HG02642 (cell line): ENCODE measurements around the gene DSCAM.

Source experiments
- ATAC-seq: cut with Tn5 transposase; IDR thresholded peaks from one replicate; pipeline ENCODE4 v1.9.1; 2021; ENCODE audit warnings: mild to moderate bottlenecking; ENCODE audit not compliant: unreplicated experiment, poor library complexity

The DSCAM gene

DNA sequence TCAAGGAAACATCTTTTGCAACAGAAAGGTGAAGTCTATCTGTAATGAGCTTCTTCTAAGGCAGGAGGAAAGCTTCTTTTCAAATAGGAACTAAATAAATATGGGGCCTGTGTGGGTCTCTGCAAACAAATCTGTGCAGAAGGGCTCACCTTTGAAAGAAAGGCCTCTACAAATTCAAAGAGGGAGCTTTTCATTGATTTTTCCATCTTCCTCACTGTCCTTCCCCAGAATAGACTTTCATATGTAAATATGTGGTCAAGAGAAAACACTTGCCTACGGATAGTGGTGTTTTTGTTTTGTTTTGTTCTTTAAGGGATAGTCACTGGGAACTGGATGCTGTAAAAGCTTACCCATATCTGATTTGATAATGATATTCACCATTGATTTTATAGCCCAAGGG is 223.4 kb downstream of the DSCAM start:
- ATAC-seq, result no peak

DNA sequence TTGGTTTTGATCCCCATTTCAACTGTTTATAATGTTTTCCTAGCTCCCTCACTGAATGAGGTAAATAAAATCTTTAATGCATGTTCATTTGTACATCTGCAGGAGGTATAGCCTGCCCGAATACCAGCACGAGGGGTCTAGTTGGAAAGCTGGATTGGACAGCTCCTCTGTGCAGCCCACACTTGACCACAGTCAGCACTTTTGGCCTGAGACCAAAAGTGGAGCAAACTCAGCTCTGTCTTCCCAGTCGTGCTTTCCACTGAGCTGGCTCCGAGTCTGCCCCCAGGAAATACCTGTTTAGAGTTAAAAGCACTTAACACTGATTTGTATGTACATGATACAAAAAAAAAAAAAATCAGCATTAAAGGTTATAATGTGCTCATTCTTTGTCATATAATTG is 224.4 kb downstream of the DSCAM start:
- no peak for ATAC-seq

DNA sequence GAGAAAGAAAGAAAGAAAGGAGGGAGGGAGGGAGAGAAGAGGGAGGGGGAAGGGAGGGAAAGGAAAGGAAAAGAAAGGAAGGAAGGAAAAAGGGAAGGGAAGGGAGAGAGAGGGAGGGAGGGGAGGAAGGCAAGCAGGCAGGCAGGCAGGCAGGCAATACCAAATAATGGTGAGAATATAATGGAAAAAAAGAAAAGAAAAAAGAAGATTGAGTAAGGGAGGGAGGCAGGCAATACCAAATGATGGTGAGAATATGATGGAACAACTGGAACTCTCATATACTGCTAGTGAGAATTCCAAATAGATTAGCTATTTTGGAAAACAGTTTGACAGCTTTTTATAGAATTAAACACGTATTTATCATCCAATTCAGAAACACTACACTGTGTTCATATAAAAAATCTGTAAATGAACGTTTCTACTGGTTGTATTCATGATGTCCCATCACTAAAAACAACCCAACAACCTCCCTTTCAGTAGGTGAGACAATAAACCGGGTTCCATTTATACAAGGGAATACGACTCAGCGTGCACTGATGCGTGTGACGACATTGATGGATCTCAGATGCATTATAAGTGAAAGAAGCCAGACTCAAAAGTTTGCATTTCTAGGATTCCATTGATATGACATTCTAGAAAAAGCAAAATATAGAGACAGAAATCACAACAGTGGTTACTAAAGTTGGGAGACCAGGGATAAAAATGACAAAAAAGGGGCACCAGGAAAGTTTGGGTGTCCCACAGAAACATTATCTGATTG is 226.4 kb downstream of the DSCAM start:
- ATAC-seq, result no peak

DNA sequence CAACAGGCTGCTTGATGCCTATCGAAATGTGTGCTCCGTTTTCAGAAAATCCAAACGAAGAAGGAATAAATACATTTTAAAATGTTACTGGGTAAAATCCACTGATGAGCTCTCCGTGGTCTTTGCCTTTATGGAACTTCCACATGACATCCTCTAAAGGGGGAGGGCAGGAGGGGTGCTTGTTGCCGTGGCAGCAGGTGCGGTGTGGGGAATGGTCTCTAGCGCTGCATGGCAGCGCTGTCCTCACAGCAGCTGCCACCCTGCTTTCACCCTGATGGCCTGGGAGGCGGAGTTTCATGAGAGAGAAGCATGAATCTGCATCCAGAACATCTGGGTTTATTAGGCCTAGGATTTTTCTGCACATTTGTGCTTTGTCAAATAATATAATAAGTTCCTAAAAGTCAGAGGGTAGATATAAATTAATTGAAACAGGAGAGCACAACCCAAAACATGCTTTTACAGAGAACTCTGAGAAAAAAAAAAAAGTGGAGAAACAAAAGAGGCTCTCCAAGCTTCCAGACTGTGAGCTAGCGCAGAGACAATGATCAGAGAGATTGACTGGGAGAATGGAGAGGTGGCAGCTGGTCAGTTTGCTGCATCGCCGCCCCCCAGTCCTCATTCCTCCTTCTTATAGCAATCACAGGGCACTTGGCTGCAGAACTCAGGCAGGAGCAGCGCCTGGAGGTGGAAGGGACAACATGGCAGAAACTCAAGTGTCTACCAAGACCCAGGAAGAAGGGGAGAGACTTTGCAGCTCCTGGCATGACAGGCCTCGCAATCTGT is 228.6 kb downstream of the DSCAM start:
- no peak for ATAC-seq

DNA sequence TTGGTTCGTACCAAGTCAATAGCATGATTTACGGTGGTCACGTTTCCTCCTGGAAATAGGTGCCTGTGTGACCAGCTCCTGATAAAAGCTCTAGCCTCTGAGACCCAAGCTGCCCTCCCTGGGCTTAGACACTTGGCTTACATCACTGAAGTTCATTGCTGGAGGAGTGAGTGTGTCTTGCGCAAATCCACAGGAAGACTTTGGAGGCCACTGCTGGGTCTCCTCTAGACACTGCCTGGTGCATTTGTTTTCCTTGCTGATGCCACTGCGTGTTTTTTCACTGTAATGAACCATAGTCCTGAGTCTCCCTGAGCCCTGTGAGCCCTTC is 230.6 kb downstream of the DSCAM start:
- no peak for ATAC-seq

DNA sequence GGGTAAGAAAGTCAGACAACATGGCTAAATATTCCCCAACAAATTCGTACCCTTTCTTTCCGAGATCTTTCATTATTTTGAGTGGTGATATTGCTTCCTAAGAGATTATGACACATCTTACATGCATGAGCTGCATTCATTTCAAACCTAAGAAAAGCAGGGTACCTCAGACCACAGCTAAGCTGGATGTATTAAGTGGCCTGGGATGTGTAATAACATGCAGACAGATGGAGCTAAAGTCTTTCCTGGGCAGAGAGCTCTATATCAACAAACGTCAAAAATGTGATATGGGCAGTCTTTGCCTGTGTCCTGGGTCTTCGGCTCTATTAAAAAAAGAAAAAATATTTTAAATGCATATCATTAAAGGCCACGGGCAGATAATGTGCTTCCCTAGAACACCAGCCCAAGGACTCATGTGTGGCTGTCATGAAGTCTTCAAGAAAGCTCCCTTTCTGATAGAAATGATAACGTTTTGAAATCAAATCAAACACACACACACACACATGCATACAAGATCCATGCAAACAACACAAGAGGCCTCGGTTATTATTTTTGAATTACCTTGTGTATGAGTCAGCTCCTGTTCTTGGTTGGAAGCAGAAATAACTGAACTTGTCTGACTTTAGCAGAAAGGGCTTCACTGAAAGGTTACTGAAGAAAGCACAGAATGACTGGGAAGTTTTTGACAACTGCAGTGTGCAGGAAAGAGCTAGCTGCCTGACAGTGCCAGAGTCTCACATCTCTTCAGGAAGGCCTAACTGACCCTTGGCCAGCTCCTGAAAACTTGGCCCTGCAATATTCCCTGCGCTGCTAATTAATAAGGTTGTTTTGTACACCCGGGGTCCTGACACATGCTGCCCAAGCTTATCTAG is 231.2 kb downstream of the DSCAM start:
- ATAC-seq, result no peak

DNA sequence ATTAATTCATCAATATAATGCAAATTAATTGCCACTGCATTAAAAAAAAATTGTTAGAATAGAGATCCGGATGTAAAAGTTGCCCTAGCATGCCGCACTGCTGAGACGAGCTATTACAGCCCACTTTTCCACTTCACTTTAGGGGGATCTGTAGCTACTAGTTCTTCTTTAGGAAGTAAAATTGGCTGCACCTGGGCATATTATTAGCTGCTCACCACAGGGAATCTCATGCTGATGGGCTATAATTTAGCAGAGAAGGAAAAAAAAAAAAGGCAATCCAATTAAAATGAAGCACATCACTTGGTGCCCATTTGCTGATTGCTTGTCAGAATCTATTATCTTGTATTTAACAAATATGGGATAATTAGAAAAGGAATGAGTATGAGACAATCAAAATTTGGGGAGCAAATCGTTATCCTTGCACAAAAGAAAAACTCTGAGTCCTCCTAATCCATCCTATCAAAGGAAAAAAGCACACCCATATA is 233.4 kb downstream of the DSCAM start:
- ATAC-seq, result no peak

DNA sequence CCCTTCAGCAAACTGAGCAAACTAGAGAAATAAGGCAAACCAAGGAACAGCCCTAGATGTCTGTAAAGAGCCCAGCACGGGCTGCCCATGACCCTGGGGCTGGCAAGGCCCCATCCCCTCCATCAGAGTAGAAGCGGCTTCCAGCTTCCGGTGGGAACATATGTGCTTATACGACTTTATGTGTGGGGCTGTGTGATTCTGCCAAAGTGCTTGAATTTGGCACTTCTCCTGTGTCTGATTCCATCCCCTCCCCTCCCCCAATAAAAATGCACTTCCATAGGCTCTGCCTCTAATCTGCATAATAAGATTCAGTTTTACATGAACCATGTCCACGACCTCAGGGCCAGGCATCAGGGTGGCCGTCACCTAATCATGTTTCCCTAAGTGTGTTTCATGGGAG is 236.6 kb downstream of the DSCAM start:
- ATAC-seq, result no peak

DNA sequence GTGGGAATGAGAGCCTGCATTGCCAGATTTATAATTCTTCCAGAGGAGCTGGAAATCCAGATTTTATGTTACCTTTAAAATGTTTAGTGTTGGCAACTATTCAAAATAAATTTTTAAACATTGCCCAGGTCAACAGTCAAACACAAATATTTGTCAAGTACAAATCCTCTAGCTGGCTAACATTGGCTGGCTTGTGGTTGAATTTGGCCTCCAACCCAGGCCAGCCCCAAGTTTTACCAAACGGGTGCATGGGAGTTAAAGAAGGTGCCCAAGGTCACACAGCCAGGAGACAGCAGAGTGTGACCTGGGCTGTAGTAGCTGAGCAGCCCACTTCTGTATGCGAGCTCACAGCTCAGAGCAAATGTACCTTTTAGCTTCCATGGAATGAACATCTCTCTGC is 240.6 kb downstream of the DSCAM start:
- no peak for ATAC-seq

DNA sequence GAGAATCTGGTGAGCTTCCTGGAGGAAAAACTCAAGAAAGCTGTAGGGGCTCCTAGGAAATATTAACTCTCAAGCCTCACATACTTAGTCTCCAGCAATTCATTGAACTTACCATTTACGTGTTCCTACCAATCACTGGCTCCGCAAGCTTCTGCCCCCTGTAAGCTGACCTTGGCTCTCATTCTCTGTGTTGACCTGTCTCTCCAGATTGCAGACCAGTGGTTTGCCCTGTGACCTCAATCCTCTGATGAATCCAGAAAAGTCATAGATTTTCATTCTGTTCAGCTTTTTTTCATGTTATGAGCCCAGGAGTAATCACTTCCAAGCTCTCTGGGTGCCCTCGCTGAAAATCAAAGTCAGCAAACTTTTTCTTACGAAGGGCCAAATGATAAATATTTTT is 241.9 kb downstream of the DSCAM start:
- ATAC-seq, result no peak

DNA sequence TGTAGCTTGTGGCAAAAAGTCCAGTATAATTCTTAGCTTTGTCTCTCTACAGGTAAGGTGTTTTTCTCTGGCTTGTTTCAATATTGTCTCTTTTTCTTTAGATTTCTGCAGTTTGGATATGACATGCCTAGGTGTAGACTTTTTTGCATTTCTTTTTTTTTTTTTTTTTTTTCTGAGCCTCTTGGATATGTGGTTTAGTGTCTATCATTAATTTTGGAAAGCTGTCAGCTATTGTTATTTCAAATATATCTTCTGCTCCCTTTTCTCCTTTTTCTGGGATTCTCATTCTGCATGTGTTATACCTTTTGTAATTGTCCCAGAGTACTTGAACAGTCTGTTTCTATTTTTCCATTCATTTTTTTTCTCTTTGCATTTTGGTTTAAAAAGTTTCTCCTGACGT is 243.2 kb downstream of the DSCAM start:
- ATAC-seq, result no peak

DNA sequence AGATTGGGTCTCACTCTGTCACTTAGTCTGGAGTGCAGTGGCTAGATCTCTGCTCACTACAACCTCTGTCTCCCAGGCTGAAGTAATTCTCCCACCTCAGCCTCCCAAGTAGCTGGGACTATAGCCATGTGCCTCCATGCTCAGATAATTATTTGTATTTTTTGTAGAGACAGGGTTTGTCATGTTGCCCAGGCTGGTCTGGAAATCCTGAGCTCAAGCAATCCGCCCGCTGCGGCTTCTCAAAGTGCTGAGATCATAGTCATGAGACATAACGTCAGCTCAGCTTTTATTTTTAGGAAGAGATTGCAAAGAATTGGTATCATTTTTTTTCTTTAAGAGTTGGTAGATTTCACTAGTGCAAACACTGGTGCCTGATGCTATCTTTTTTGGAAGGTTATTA is 244.9 kb downstream of the DSCAM start:
- ATAC-seq, result no peak

DNA sequence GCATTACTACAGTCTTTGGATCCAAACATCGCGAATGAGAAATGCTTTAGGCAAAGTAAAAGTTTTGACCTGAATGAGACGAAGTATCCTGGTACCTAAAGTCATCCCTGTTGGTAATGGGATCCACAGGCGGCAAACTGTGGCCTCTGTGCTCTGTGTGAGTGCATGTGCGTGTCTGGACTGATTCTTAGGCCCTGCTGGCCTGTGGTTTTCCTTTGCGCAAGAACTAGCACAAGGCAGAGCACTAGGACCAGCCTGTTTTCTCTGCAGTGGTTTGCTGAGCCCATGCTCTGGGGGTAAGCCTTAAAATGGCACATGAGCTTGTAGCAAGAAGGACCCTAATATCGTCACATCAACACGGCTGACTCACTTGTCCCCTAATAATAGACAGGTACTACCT is 251.2 kb downstream of the DSCAM start:
- ATAC-seq, result no peak

DNA sequence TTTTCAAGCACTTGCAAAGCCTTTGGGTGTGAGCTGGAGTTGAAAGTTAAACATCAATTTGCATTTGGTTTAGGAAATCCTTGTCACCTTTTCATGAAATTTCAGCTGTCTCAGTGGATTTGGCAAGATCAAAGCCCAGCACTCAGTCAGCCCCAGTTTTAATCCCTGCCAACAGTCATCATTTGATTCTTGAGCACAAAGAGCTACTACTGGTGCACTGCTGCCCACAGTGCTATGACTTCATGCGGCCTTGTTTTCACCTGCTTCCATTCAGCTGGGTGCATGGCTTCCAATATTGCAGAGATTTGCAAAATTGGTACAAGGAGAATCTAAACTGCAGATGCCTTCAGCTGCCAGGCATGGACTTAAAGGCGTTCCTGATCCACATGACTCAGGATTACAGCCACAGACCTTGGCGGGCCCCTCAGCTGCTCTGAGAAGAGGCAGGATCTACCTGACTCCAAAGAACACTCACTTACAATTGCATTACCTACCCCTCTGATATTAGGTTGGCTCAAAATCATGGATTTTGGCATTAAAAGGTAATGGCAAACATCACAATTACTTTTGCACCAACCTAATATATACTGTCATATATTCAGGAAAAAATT is 259.1 kb downstream of the DSCAM start:
- ATAC-seq, result no peak

DNA sequence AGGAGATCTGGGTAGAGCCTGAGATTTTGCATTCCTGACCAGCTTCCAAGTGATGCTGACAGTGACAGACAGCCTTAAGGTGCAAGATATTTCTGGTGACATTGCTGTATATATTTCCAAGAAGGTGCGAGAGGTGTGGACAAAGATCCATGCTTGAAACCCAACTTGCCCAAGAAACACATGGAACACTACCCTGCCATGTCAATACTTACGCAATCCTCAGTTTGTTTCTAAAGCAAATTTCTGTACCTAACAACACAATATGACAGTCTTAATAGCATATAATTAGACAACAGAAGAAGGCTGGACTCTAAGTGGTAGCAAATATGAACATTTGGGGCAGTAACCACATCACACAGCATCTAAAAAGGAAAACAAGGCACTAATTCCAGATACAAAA is 260.4 kb downstream of the DSCAM start:
- no peak for ATAC-seq

DNA sequence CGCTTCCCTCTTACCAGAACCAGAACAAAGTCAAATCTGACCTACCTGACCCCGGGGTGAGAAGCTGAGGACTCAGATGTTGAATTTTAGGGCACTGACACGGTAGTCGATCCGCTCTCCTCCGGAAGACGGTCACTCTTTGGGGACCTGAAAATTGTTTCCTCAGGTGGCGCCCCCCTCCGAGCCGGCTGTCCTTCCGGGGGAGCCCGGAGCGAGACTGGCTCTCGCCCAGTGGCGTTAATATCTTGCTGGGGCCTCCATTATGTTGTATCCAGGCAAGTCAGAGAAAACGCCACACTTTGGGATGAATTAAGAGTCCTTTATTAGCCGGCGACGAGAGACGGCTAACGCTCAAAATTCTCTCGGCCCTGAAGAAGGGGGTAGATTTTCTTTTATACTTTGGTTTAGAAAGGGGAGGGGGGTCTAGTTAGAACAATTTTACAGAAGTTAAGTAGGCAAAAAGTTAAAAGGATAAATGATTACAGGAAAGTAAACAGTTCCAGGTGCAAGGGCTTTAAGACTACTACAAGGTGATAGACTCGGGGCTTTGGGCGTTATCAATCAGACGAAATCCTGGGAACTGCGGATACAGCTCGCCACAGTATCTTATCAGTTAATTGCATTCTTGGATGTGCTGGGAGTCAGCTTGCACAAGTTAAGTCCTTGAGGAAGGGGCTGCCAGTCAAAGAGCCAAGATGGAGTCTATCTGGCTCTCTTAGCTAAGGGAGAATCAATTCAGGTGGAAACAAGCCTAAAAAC is 269.5 kb downstream of the DSCAM start:
- no peak for ATAC-seq

DNA sequence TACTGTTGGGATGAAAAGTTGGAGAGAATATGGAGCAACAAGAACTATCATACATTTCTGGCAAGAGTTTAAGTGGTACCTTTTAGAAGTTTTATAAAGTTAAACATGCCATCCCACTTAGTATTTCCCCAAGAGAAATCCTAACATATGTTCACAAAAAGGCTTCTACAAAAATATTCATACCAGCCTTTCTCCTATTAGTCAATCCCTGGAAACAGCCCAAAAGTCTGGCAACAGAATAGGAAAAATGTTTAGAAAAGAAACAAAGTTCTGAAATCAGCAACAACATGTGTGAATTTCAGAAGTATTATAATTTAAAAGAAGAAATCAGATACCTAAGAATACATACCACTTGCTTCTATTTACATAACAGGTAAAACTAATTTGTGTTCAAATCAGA is 271.0 kb downstream of the DSCAM start:
- no peak for ATAC-seq

DNA sequence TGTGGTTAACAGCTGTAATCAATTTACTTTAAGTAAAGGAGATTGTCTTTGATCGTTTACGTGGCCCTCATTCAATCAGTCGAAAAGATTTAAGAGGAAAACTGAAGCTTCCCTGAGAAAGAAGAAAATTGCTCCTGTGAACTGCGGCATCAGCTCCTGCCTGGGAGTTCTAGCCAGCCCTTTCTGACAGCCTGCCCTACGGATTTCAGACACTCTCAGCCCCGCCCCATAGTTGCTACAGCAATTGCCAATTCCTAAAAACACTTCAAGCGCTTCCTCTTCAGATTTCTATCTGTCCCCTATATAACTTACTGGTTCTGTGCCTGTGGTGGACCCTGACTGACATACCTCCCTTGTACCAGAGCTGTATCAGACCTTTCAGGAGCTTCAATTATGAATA is 277.6 kb downstream of the DSCAM start:
- ATAC-seq, result no peak

DNA sequence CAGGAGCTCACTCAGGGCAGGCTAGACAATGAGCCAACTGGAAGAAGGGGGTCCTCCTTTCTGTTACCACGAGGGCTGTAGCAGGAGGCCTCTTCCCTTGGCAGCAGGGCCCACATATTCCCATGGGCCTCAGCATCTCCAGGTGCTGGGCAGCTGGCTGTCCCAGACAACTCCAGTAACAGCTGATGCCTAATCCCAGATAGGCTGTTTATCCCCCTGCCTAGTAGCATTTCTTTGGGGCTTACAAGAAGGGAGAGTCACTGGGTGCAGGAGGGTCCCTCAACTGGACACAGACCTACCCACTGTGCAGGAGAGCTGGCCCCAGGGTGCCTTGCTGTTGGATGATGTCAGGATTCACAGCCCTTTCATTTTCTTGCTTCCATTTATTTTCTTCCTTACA is 278.2 kb downstream of the DSCAM start:
- no peak for ATAC-seq

DNA sequence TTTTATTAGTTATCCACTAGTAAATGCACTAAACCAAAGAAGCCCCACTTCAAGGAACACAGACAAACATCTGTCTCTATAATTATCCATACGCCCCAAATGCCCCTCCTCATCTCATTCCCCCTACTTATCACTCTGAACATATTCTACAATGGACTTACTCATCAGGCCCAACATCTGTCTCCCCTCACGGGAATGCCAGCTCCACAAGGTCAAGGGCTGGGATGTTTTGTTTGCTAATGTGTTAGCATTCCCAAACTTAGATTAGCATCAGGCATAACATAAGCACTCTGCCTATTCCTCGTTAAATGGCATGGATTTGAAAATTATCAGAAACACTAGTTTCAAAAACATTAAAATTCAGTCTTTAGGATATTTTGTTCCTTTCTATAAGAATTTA is 279.5 kb downstream of the DSCAM start:
- ATAC-seq, result no peak
